ENCODE measurements around the gene UBTD1. TPM values are rescaled to one million over a fixed set of nuclear protein-coding genes. Genes with fewer than 3 reads are reported as not detected.
A peak's percentile ranks its signal among the peaks of the same experiment; 100 is the strongest.

UBTD1 gene
- total and polyA plus RNA-seq, 8 donors, result 16.6 to 41.0 (median 20.6) TPM

- Histone ChIP-seq H3K4me1 (peaks cover 9 to 31% of the 10 kb centered on the region in 2 donors), H3K27me3 (no peaks in the 10 kb centered on the region), H3K9me3 (no peaks in the 10 kb centered on the region), H3K4me3 (no peak overlapping the region), H3K36me3 (peaks cover 0 to 26% of the 10 kb centered on the region in 2 donors), H3K27ac (no peak overlapping the region)
- DNase-seq (no peak), ATAC-seq (no peak)
- intact Hi-C loops (cut with DNase I), result no loop called here
- no peak for TF ChIP-seq CTCF (IDR thresholded peaks at IDR 0.05)
These were observed 13.0 kb upstream of the UBTD1 start for GRCh38 chr10:97485647-97486281.

- DNase-seq, result peak in 1 of 4 donors; percentile 65
- no peak for TF ChIP-seq CTCF (IDR thresholded peaks at IDR 0.05)
- Histone ChIP-seq H3K27me3 (no peaks in the 10 kb centered on the region), H3K36me3 (peaks cover 0 to 6% of the 10 kb centered on the region in 2 donors), H3K27ac (peak overlapping the region; percentile 21 to 61), H3K4me3 (no peak overlapping the region), H3K4me1 (peaks cover 22 to 48% of the 10 kb centered on the region in 2 donors), H3K9me3 (no peaks in the 10 kb centered on the region)
- intact Hi-C loops (cut with DNase I), result no loop called here
- peak; percentile 91 for ATAC-seq
These were observed 8.1 kb upstream of the UBTD1 start for GRCh38 chr10:97490592-97490991.

- no peak for TF ChIP-seq CTCF (IDR thresholded peaks at IDR 0.05)
- DNase-seq (no peak), ATAC-seq (no peak)
- intact Hi-C loops (cut with DNase I), result no loop called here
- Histone ChIP-seq H3K27me3 (no peaks in the 10 kb centered on the region), H3K4me3 (no peak overlapping the region), H3K9me3 (no peaks in the 10 kb centered on the region), H3K36me3 (peaks cover 0 to 6% of the 10 kb centered on the region in 2 donors), H3K27ac (no peak overlapping the region), H3K4me1 (peaks cover 35 to 60% of the 10 kb centered on the region in 2 donors)
These were observed 4.6 kb upstream of the UBTD1 start for GRCh38 chr10:97494151-97494550.

- DNase-seq (peak in 1 of 4 donors; percentile 23), ATAC-seq (no peak)
- Histone ChIP-seq H3K4me1 (peaks cover 34 to 56% of the 10 kb centered on the region in 2 donors), H3K4me3 (no peak overlapping the region), H3K36me3 (peaks cover 0 to 6% of the 10 kb centered on the region in 2 donors), H3K9me3 (no peaks in the 10 kb centered on the region), H3K27ac (peak overlapping the region; percentile 29 to 40), H3K27me3 (no peaks in the 10 kb centered on the region)
- no peak for TF ChIP-seq CTCF (IDR thresholded peaks at IDR 0.05)
- intact Hi-C loops (cut with DNase I), result no loop called here
These were observed 3.7 kb upstream of the UBTD1 start for GRCh38 chr10:97494863-97495506.

- H3K4me1 ChIP-seq, result peaks cover 35 to 55% of the 10 kb centered on the region in 2 donors
- peak; percentile 37 for ATAC-seq
- intact Hi-C loops (cut with DNase I), result no loop called here
These were observed 1.1 kb upstream of the UBTD1 start for GRCh38 chr10:97497572-97498075.

More at GRCh38 chr10:97497572-97498075, 1.1 kb upstream of the UBTD1 start:
- H3K27ac ChIP-seq, result peak overlapping the region; percentile 91 to 93
- no peaks in the 10 kb centered on the region for H3K27me3 ChIP-seq
- H3K36me3 ChIP-seq, result peaks cover 0 to 6% of the 10 kb centered on the region in 2 donors
- H3K4me3 ChIP-seq, result peak overlapping the region; percentile 73 to 96
- peak in 3 of 4 donors; percentile 61 to 93 (median 84) for DNase-seq
- no peak for TF ChIP-seq CTCF (IDR thresholded peaks at IDR 0.05)
- no peaks in the 10 kb centered on the region for H3K9me3 ChIP-seq

Data from left lung (tissue), 10 donors.